H1 (cell line): ENCODE measurements around the gene STARD3. TPM values are rescaled to one million over a fixed set of nuclear protein-coding genes. Genes with fewer than 3 reads are reported as not detected.

ENCODE experiments used
- CBX5 ChIP-seq: fragments of 300-800, 300-1000 bp; sonication (generic); IDR thresholded peaks from 2 replicates; pipeline ENCODE4 v1.7.1; 2016; ENCODE audit warnings: antibody characterized with exemption, low read length, low read depth
- CBX8 ChIP-seq: fragments of 300-800, 300-1000 bp; sonication (generic); IDR thresholded peaks from 2 replicates; pipeline ENCODE4 v1.7.1; 2016; ENCODE audit warnings: low read depth, low read length, borderline replicate concordance
- CEBPB ChIP-seq: IDR thresholded peaks from 2 replicates; pipeline ENCODE4 v1.6.1; 2012; ENCODE audit warnings: low read depth, low read length
- CHD2 ChIP-seq: IDR thresholded peaks from 2 replicates; pipeline ENCODE4 v1.6.1; 2012; ENCODE audit warnings: low read length, improper control_type of control experiment
- CREB1 ChIP-seq: IDR thresholded peaks from 2 replicates; pipeline ENCODE4 v1.6.1; 2012; ENCODE audit warnings: inconsistent platforms
- CTBP2 ChIP-seq: IDR thresholded peaks from 2 replicates; pipeline ENCODE4 v1.7.0; 2011; ENCODE audit warnings: borderline replicate concordance, mild to moderate bottlenecking, moderate library complexity, mixed read lengths, low read length; ENCODE audit not compliant: insufficient read depth, insufficient read length
- FOSL1 ChIP-seq: IDR thresholded peaks from 2 replicates; pipeline ENCODE4 v1.6.1; 2011; ENCODE audit warnings: mild to moderate bottlenecking, low read depth, low read length, moderate library complexity; ENCODE audit not compliant: insufficient read depth
- GABPA ChIP-seq: IDR thresholded peaks from 2 replicates; pipeline ENCODE4 v1.6.1; 2011; ENCODE audit warnings: mild to moderate bottlenecking, low read length, moderate library complexity, borderline replicate concordance; ENCODE audit not compliant: insufficient read depth
- GTF2F1 ChIP-seq: IDR thresholded peaks from 2 replicates; pipeline ENCODE4 v1.6.1; 2012; ENCODE audit warnings: low read depth, low read length, improper control_type of control experiment, borderline replicate concordance
- HDAC6 ChIP-seq: IDR thresholded peaks from one replicate; pipeline ENCODE4 v1.7.1; 2012; ENCODE audit warnings: low read depth, mild to moderate bottlenecking, inconsistent platforms, low read length, moderate library complexity
- JUND ChIP-seq: IDR thresholded peaks from 2 replicates; pipeline ENCODE4 v1.6.1; 2011; ENCODE audit warnings: mild to moderate bottlenecking, improper control_type of control experiment, low read length
- KDM4A ChIP-seq: IDR thresholded peaks from one replicate; pipeline ENCODE4 v1.7.1; 2012; ENCODE audit warnings: low read depth, mild to moderate bottlenecking, moderate library complexity, low read length, inconsistent platforms; ENCODE audit not compliant: severe bottlenecking
- KDM5A ChIP-seq: fragments of 200-600 bp; IDR thresholded peaks from 2 replicates; pipeline ENCODE4 v1.7.1; 2012; ENCODE audit warnings: mild to moderate bottlenecking, low read length, inconsistent platforms, mixed read lengths
- POLR2A ChIP-seq, 2 experiments: IDR thresholded peaks; 1 replicate in 1 of 2; 2 replicates in 1 of 2; pipeline ENCODE4 v1.6.1; 2011; ENCODE audit warnings: low read depth in 2 of 2, low read length in 2 of 2, mild to moderate bottlenecking in 2 of 2; ENCODE audit errors: control extremely low read depth in 1 of 2
- RAD21 ChIP-seq, 2 experiments: IDR thresholded peaks in 1 of 2; conservative IDR thresholded peaks in 1 of 2; 2 replicates each; pipeline ENCODE4 v1.6.1; 2011; ENCODE audit warnings: low read depth in 2 of 2, low read length in 2 of 2, improper control_type of control experiment in 1 of 2, inconsistent platforms in 1 of 2, mild to moderate bottlenecking in 1 of 2, moderate library complexity in 1 of 2
- RBBP5 ChIP-seq: IDR thresholded peaks from 2 replicates; pipeline ENCODE4 v1.7.1; 2012; ENCODE audit warnings: low read depth, mild to moderate bottlenecking, inconsistent platforms, low read length, moderate library complexity, borderline replicate concordance
- SRF ChIP-seq: IDR thresholded peaks from 2 replicates; pipeline ENCODE4 v1.6.1; 2011; ENCODE audit warnings: mild to moderate bottlenecking, low read depth, low read length, moderate library complexity
- TAF1 ChIP-seq: IDR thresholded peaks from 2 replicates; pipeline ENCODE4 v1.6.1; 2011; ENCODE audit warnings: mild to moderate bottlenecking, low read depth, low read length
- ZNF274 ChIP-seq: IDR thresholded peaks from 2 replicates; pipeline ENCODE4 v1.7.0; 2012; ENCODE audit warnings: low read length, borderline replicate concordance; ENCODE audit errors: extremely low read depth
- polyA plus RNA-seq, 7 experiments: library from polyadenylated mRNA; depleted of rRNA in 3 of 7; stranded (reverse) in 5 of 7; unstranded in 2 of 7; fragments of >200 nt in 5 of 7; fragments of 200-250 nt in 2 of 7; gene quantifications; 1 replicate in 5 of 7; 2 replicates in 1 of 7; 4 replicates in 1 of 7; pipeline versions ENCODE4 v1.2.1 to v1.2.3, GENCODE V29; 2011 to 2013; ENCODE audit warnings: missing spikeins in 2 of 7, mixed read lengths in 2 of 7
- total RNA-seq: library from RNA; stranded (reverse); fragmentation: NEBNext Ultra II Directional; extraction: Animal tissue kit (Norgen Biotek cat#: 25700); gene quantifications from 2 replicates; pipeline ENCODE4 v1.2.1, GENCODE V29; 2021
- TF ChIP-seq, protein P1 (sequence below): IDR thresholded peaks from 2 replicates; pipeline ENCODE4 v1.6.1; 2011; ENCODE audit warnings: low read length, improper control_type of control experiment
- TF ChIP-seq, protein P2 (sequence below): IDR thresholded peaks from 2 replicates; pipeline ENCODE4 v1.6.1; 2012; ENCODE audit warnings: low read length, inconsistent platforms
- TF ChIP-seq, protein P3 (sequence below): IDR thresholded peaks from 2 replicates; pipeline ENCODE4 v1.6.1; 2012; ENCODE audit warnings: inconsistent platforms

STARD3 gene
- total and polyA plus RNA-seq, 2 of the 8 experiments (the other 6 are each of a cell fraction or from before 2014, with no cell fraction given): 47.6 to 80.3 TPM

DNA sequence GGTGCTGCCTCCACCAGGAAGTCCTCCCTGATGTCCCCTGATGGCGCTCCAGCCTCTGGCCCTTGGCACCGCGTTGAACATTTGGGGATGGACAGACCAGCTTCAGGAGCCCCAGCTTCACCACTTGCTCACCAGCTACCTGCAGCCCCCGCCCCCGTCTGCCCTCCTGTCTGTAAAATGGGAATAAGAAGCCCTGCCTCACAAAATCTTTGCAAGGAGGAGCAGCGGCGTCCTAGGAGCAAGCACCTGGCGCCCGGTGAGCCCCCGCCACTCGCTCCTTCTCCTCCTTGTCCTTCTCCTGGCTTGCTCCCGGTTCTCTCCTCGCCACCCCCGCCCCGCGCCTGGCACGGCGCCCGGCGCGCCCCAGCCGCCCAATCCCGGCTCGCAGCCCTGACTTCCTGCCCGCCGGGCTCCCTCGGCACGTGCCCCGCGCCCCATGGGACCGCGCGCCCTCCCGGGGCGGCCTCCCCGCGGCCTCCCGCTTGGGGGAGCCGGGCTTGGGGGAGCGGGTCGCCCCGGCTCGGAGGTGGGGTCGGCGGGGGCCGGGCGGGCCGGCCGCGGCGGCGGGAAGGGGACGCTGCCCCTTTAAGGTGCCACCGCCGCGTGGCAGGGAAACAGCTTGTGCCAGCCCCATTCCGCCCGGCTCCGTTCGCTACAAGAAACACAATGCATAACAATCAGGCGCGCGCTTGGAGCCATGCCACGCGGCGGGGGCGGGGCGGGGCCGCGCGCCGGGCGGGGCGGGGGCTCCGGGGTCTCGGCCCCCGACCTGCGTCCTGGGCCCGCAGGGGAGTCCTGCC lies 19.3 kb upstream of the STARD3 start (continued):
- TF ChIP-seq, protein P1, sequence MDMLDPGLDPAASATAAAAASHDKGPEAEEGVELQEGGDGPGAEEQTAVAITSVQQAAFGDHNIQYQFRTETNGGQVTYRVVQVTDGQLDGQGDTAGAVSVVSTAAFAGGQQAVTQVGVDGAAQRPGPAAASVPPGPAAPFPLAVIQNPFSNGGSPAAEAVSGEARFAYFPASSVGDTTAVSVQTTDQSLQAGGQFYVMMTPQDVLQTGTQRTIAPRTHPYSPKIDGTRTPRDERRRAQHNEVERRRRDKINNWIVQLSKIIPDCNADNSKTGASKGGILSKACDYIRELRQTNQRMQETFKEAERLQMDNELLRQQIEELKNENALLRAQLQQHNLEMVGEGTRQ: no peak
- TF ChIP-seq GABPA (no peak), KDM4A (peak; percentile 40), CBX8 (no peak), TAF1 (no peak), CREB1 (no peak), CTBP2 (no peak), RAD21 (IDR thresholded peaks at IDR 0.05 in 1 of 2, conservative IDR thresholded peaks at IDR 0.05 in 1 of 2; ENCODE audit: low read depth in 2 of 2, low read length in 2 of 2) (no peak), POLR2A (IDR thresholded peaks at IDR 0.05; ENCODE audit: control extremely low read depth in 1 of 2, low read depth in 2 of 2, low read length in 2 of 2) (no peak), HDAC6 (no peak), FOSL1 (no peak), SRF (no peak), CHD2 (no peak), GTF2F1 (no peak), KDM5A (no peak), RBBP5 (0 out of 2 replicates have a peak, but pooled peaks have one; percentile 58), ZNF274 (no peak), CEBPB (no peak), JUND (no peak), CBX5 (no peak)
- TF ChIP-seq, protein P2, sequence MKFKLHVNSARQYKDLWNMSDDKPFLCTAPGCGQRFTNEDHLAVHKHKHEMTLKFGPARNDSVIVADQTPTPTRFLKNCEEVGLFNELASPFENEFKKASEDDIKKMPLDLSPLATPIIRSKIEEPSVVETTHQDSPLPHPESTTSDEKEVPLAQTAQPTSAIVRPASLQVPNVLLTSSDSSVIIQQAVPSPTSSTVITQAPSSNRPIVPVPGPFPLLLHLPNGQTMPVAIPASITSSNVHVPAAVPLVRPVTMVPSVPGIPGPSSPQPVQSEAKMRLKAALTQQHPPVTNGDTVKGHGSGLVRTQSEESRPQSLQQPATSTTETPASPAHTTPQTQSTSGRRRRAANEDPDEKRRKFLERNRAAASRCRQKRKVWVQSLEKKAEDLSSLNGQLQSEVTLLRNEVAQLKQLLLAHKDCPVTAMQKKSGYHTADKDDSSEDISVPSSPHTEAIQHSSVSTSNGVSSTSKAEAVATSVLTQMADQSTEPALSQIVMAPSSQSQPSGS: no peak
- TF ChIP-seq, protein P3, sequence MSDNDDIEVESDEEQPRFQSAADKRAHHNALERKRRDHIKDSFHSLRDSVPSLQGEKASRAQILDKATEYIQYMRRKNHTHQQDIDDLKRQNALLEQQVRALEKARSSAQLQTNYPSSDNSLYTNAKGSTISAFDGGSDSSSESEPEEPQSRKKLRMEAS: peak; percentile 76
